NCI-H1048 (cell line): Measurements from ENCODE around the gene ANGPTL7.
"Not testable (repeated sequence)": the region's sequence is repeated elsewhere in the genome, so short reads cannot be mapped to it uniquely, and the experiment has no call there.

Experiments used
- DNase-seq: peaks from one replicate; lab custom pipeline; 2025; lab: John Stamatoyannopoulos, UW

Gene ANGPTL7

GRCh38 chr1:11169202-11169601, 20.0 kb upstream of the ANGPTL7 start:
- DNase-seq, result no peak

- DNase-seq, result no peak
Measured at GRCh38 chr1:11170102-11170501, 19.1 kb upstream of the ANGPTL7 start.

- DNase-seq, result no peak
Measured at GRCh38 chr1:11174261-11174942, 14.8 kb upstream of the ANGPTL7 start.

- no peak for DNase-seq
Measured at GRCh38 chr1:11175461-11175860, 13.7 kb upstream of the ANGPTL7 start.

- DNase-seq, result no peak
Measured at GRCh38 chr1:11176081-11176706, 13.0 kb upstream of the ANGPTL7 start.

GRCh38 chr1:11178021-11179015, 10.8 kb upstream of the ANGPTL7 start:
- no peak for DNase-seq

GRCh38 chr1:11179125-11179524, 10.0 kb upstream of the ANGPTL7 start:
- no peak for DNase-seq

- DNase-seq, result not testable (repeated sequence)
Measured at GRCh38 chr1:11179749-11180148, 9.4 kb upstream of the ANGPTL7 start.

- DNase-seq, result no peak
Measured at GRCh38 chr1:11180342-11180744, 8.8 kb upstream of the ANGPTL7 start.

GRCh38 chr1:11182884-11183283, 6.3 kb upstream of the ANGPTL7 start:
- DNase-seq, result no peak

GRCh38 chr1:11184973-11185372, 4.2 kb upstream of the ANGPTL7 start:
- DNase-seq, result no peak

- no peak for DNase-seq
Measured at GRCh38 chr1:11187000-11187399, 2.2 kb upstream of the ANGPTL7 start.

GRCh38 chr1:11187494-11187893, 1.7 kb upstream of the ANGPTL7 start:
- DNase-seq, result no peak

GRCh38 chr1:11187931-11188330, 1.2 kb upstream of the ANGPTL7 start:
- DNase-seq, result no peak

- DNase-seq, result no peak
Measured at GRCh38 chr1:11188381-11188780, 774 bp upstream of the ANGPTL7 start.

GRCh38 chr1:11193376-11193775, 4.2 kb downstream of the ANGPTL7 start:
- no peak for DNase-seq

GRCh38 chr1:11194407-11195176, 5.4 kb downstream of the ANGPTL7 start:
- DNase-seq, result no peak

- no peak for DNase-seq
Measured at GRCh38 chr1:11196945-11197344, 7.8 kb downstream of the ANGPTL7 start.

GRCh38 chr1:11197359-11197758, 8.2 kb downstream of the ANGPTL7 start:
- DNase-seq, result no peak

GRCh38 chr1:11198257-11198656, 9.1 kb downstream of the ANGPTL7 start:
- no peak for DNase-seq

GRCh38 chr1:11198851-11199594, 9.9 kb downstream of the ANGPTL7 start:
- no peak for DNase-seq
